H1 (cell line): ENCODE data around the gene MIDN. TPM values are rescaled to one million over a fixed set of nuclear protein-coding genes. Genes with fewer than 3 reads are reported as not detected.

Experiments used
- BACH1 ChIP-seq: IDR thresholded peaks from 2 replicates; pipeline ENCODE4 v1.6.1; 2012; ENCODE audit warnings: low read length, improper control_type of control experiment
- BRCA1 ChIP-seq: IDR thresholded peaks from 2 replicates; pipeline ENCODE4 v1.6.1; 2012; ENCODE audit warnings: low read depth, low read length, improper control_type of control experiment
- CEBPB ChIP-seq: IDR thresholded peaks from 2 replicates; pipeline ENCODE4 v1.6.1; 2012; ENCODE audit warnings: low read depth, low read length
- CREB1 ChIP-seq: IDR thresholded peaks from 2 replicates; pipeline ENCODE4 v1.6.1; 2012; ENCODE audit warnings: inconsistent platforms
- CTBP2 ChIP-seq: IDR thresholded peaks from 2 replicates; pipeline ENCODE4 v1.7.0; 2011; ENCODE audit warnings: borderline replicate concordance, mild to moderate bottlenecking, moderate library complexity, mixed read lengths, low read length; ENCODE audit not compliant: insufficient read depth, insufficient read length
- EZH2 ChIP-seq: fragments of 200-600 bp; sonication (generic); IDR thresholded peaks from 2 replicates; pipeline ENCODE4 v1.7.1; 2012; ENCODE audit warnings: low read depth, mild to moderate bottlenecking, moderate library complexity, low read length, inconsistent platforms; ENCODE audit not compliant: severe bottlenecking
- FOSL1 ChIP-seq: IDR thresholded peaks from 2 replicates; pipeline ENCODE4 v1.6.1; 2011; ENCODE audit warnings: mild to moderate bottlenecking, low read depth, low read length, moderate library complexity; ENCODE audit not compliant: insufficient read depth
- GTF2F1 ChIP-seq: IDR thresholded peaks from 2 replicates; pipeline ENCODE4 v1.6.1; 2012; ENCODE audit warnings: low read depth, low read length, improper control_type of control experiment, borderline replicate concordance
- KDM1A ChIP-seq: fragments of 200-600, 300-600 bp; sonication (generic); IDR thresholded peaks from 2 replicates; pipeline ENCODE4 v1.7.1; 2016; ENCODE audit warnings: mild to moderate bottlenecking, low read length, borderline replicate concordance
- MAFK ChIP-seq: IDR thresholded peaks from 2 replicates; pipeline ENCODE4 v1.6.1; 2012; ENCODE audit warnings: low read depth, mild to moderate bottlenecking, improper control_type of control experiment, low read length
- PHF8 ChIP-seq: fragments of 200-600 bp; sonication (generic); conservative IDR thresholded peaks from 2 replicates; pipeline ENCODE4 v1.7.1; 2012; ENCODE audit warnings: low read depth, mild to moderate bottlenecking, inconsistent platforms, low read length, moderate library complexity
- POLR2AphosphoS5 ChIP-seq: IDR thresholded peaks from 2 replicates; pipeline ENCODE4 v1.6.1; 2011; ENCODE audit warnings: low read depth, low read length
- RAD21 ChIP-seq, 2 experiments: IDR thresholded peaks in 1 of 2; conservative IDR thresholded peaks in 1 of 2; 2 replicates each; pipeline ENCODE4 v1.6.1; 2011; ENCODE audit warnings: low read depth in 2 of 2, low read length in 2 of 2, improper control_type of control experiment in 1 of 2, inconsistent platforms in 1 of 2, mild to moderate bottlenecking in 1 of 2, moderate library complexity in 1 of 2
- SIX5 ChIP-seq: IDR thresholded peaks from 2 replicates; pipeline ENCODE4 v1.6.1; 2011; ENCODE audit warnings: mild to moderate bottlenecking, low read depth, low read length
- SP1 ChIP-seq: IDR thresholded peaks from 2 replicates; pipeline ENCODE4 v1.6.1; 2011; ENCODE audit warnings: low read depth, low read length
- TAF1 ChIP-seq: IDR thresholded peaks from 2 replicates; pipeline ENCODE4 v1.6.1; 2011; ENCODE audit warnings: mild to moderate bottlenecking, low read depth, low read length
- YY1 ChIP-seq: IDR thresholded peaks from 2 replicates; pipeline ENCODE4 v1.6.1; 2011; ENCODE audit warnings: low read depth, mild to moderate bottlenecking, low read length
- polyA plus RNA-seq, 7 experiments: library from polyadenylated mRNA; depleted of rRNA in 3 of 7; stranded (reverse) in 5 of 7; unstranded in 2 of 7; fragments of >200 nt in 5 of 7; fragments of 200-250 nt in 2 of 7; gene quantifications; 1 replicate in 5 of 7; 2 replicates in 1 of 7; 4 replicates in 1 of 7; pipeline versions ENCODE4 v1.2.1 to v1.2.3, GENCODE V29; 2011 to 2013; ENCODE audit warnings: missing spikeins in 2 of 7, mixed read lengths in 2 of 7
- total RNA-seq: library from RNA; stranded (reverse); fragmentation: NEBNext Ultra II Directional; extraction: Animal tissue kit (Norgen Biotek cat#: 25700); gene quantifications from 2 replicates; pipeline ENCODE4 v1.2.1, GENCODE V29; 2021
- TF ChIP-seq, protein P1 (sequence below): IDR thresholded peaks from 2 replicates; pipeline ENCODE4 v1.6.1; 2012; ENCODE audit warnings: inconsistent platforms
- TF ChIP-seq, protein P2 (sequence below): IDR thresholded peaks from 2 replicates; pipeline ENCODE4 v1.6.1; 2012; ENCODE audit warnings: inconsistent platforms
- TF ChIP-seq, protein P3 (sequence below), 3 experiments: IDR thresholded peaks; 1 replicate in 2 of 3; 2 replicates in 1 of 3; pipeline versions ENCODE4 v1.5.1 to v1.6.1; 2011; ENCODE audit warnings: low read length in 3 of 3, mild to moderate bottlenecking in 3 of 3, inconsistent platforms in 2 of 3, low read depth in 1 of 3, moderate library complexity in 1 of 3; ENCODE audit not compliant: insufficient read depth in 1 of 3; ENCODE audit errors: control extremely low read depth in 1 of 3

MIDN gene
- total and polyA plus RNA-seq, 2 of the 8 experiments (the other 6 are each of a cell fraction or from before 2014, with no cell fraction given), result 39.8 to 159 TPM

- no peak for TF ChIP-seq YY1
- peak; percentile 69 for TF ChIP-seq CTBP2
- no peak for TF ChIP-seq MAFK
- 0 out of 2 replicates have a peak, but pooled peaks have one; percentile 40 for TF ChIP-seq TAF1
- TF ChIP-seq EZH2, result no peak
- peak; percentile 97 for TF ChIP-seq CREB1
- TF ChIP-seq, protein P1, sequence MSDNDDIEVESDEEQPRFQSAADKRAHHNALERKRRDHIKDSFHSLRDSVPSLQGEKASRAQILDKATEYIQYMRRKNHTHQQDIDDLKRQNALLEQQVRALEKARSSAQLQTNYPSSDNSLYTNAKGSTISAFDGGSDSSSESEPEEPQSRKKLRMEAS, result peak; percentile 76
- TF ChIP-seq RAD21 (IDR thresholded peaks at IDR 0.05 in 1 of 2, conservative IDR thresholded peaks at IDR 0.05 in 1 of 2; ENCODE audit: low read depth in 2 of 2, low read length in 2 of 2), result peak; percentile 73 to 90
- no peak for TF ChIP-seq BACH1
- TF ChIP-seq FOSL1, result peak; percentile 67; the same call in 1 of the 2 replicates
- no peak; the same call in 1 of the 2 replicates for TF ChIP-seq BRCA1
- no peak for TF ChIP-seq KDM1A
- peak; percentile 52; the same call in 1 of the 2 replicates for TF ChIP-seq SP1
- TF ChIP-seq, protein P2, sequence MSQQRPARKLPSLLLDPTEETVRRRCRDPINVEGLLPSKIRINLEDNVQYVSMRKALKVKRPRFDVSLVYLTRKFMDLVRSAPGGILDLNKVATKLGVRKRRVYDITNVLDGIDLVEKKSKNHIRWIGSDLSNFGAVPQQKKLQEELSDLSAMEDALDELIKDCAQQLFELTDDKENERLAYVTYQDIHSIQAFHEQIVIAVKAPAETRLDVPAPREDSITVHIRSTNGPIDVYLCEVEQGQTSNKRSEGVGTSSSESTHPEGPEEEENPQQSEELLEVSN, result no peak
- TF ChIP-seq GTF2F1, result no peak
- no peak for TF ChIP-seq PHF8
- no peak for TF ChIP-seq CEBPB
- TF ChIP-seq, protein P3, sequence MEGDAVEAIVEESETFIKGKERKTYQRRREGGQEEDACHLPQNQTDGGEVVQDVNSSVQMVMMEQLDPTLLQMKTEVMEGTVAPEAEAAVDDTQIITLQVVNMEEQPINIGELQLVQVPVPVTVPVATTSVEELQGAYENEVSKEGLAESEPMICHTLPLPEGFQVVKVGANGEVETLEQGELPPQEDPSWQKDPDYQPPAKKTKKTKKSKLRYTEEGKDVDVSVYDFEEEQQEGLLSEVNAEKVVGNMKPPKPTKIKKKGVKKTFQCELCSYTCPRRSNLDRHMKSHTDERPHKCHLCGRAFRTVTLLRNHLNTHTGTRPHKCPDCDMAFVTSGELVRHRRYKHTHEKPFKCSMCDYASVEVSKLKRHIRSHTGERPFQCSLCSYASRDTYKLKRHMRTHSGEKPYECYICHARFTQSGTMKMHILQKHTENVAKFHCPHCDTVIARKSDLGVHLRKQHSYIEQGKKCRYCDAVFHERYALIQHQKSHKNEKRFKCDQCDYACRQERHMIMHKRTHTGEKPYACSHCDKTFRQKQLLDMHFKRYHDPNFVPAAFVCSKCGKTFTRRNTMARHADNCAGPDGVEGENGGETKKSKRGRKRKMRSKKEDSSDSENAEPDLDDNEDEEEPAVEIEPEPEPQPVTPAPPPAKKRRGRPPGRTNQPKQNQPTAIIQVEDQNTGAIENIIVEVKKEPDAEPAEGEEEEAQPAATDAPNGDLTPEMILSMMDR (IDR thresholded peaks at IDR 0.05; ENCODE audit: control extremely low read depth in 1 of 3, insufficient read depth in 1 of 3, low read depth in 1 of 3, low read length in 3 of 3), result peak; percentile 63 to 89 (median 81)
- no peak for TF ChIP-seq POLR2AphosphoS5
- TF ChIP-seq SIX5, result no peak
Observed at GRCh38 chr19:1239796-1240737, 8.3 kb upstream of the MIDN start (continued).
